Measurements from ENCODE around the gene ZBTB20. TPM values are rescaled to one million over a fixed set of nuclear protein-coding genes. Genes with fewer than 3 reads are reported as not detected.
A peak's percentile ranks its signal among the peaks of the same experiment; 100 is the strongest.

Gene ZBTB20
- total and polyA plus RNA-seq, 3 experiments from 2014 or later, result 6.3 to 25.6 (median 6.5) TPM

GRCh38 chr3:115062412-115062956, 84.6 kb downstream of the ZBTB20 start:
- no peaks in the 10 kb centered on the region for H3K27me3 ChIP-seq (ENCODE audit: insufficient read depth, low read length, poor library complexity, severe bottlenecking)
- H3K9me3 ChIP-seq (ENCODE audit: low read length), result no peaks in the 10 kb centered on the region
- H3K27ac Mint-ChIP-seq, result no peak overlapping the region
- H3K4me3 ChIP-seq (ENCODE audit: low read length), result no peak overlapping the region
- peaks cover 16 to 19% (median 17%) of the 10 kb centered on the region in 3 donors for H3K36me3 Mint-ChIP-seq
- DNase-seq, result no peak
- H3K27me3 Mint-ChIP-seq, result no peaks in the 10 kb centered on the region
- no peaks in the 10 kb centered on the region for H3K9me3 Mint-ChIP-seq
- peaks cover 3 to 15% (median 8%) of the 10 kb centered on the region in 3 donors for H3K4me1 Mint-ChIP-seq
- H3K4me1 ChIP-seq (ENCODE audit: insufficient read depth, low read length), result no peaks in the 10 kb centered on the region
- no peak overlapping the region for H3K4me3 Mint-ChIP-seq
- H3K27ac ChIP-seq (ENCODE audit: low read depth, low read length), result no peak overlapping the region
- CTCF ChIA-PET, result no interaction called here
- no peaks in the 10 kb centered on the region for H3K36me3 ChIP-seq (ENCODE audit: insufficient read depth, low read length)
- POLR2A ChIA-PET, result no interaction called here

- peaks cover 16 to 18% (median 17%) of the 10 kb centered on the region in 3 donors for H3K36me3 Mint-ChIP-seq
- POLR2A ChIA-PET, result no interaction called here
- H3K27ac Mint-ChIP-seq, result no peak overlapping the region
- no peak overlapping the region for H3K4me3 Mint-ChIP-seq
- H3K4me1 Mint-ChIP-seq, result peaks cover 3 to 14% (median 12%) of the 10 kb centered on the region in 3 donors
- H3K9me3 Mint-ChIP-seq, result no peaks in the 10 kb centered on the region
- CTCF ChIA-PET, result no interaction called here
- no peaks in the 10 kb centered on the region for H3K27me3 Mint-ChIP-seq
- H3K4me3 ChIP-seq (ENCODE audit: low read length), result no peak overlapping the region
- no peaks in the 10 kb centered on the region for H3K36me3 ChIP-seq (ENCODE audit: insufficient read depth, low read length)
- H3K9me3 ChIP-seq (ENCODE audit: low read length), result no peaks in the 10 kb centered on the region
- no peaks in the 10 kb centered on the region for H3K27me3 ChIP-seq (ENCODE audit: insufficient read depth, low read length, poor library complexity, severe bottlenecking)
- H3K4me1 ChIP-seq (ENCODE audit: insufficient read depth, low read length), result no peaks in the 10 kb centered on the region
- DNase-seq, result no peak
- no peak overlapping the region for H3K27ac ChIP-seq (ENCODE audit: low read depth, low read length)
These were observed 85.1 kb downstream of the ZBTB20 start for GRCh38 chr3:115062009-115062408.

- Histone ChIP-seq H3K4me3 (ENCODE audit: low read length) (no peak overlapping the region), H3K27me3 (ENCODE audit: insufficient read depth, low read length, poor library complexity, severe bottlenecking) (no peaks in the 10 kb centered on the region), H3K36me3 (ENCODE audit: insufficient read depth, low read length) (no peaks in the 10 kb centered on the region), H3K4me1 (ENCODE audit: insufficient read depth, low read length) (no peaks in the 10 kb centered on the region), H3K27ac (ENCODE audit: low read depth, low read length) (no peak overlapping the region), H3K9me3 (ENCODE audit: low read length) (no peaks in the 10 kb centered on the region)
- no peak for DNase-seq
- Mint-ChIP-seq H3K9me3 (peaks cover 0 to 2% (median 0%) of the 10 kb centered on the region in 5 donors), H3K27ac (peak overlapping the region in 1 of 8 donors; percentile 4), H3K36me3 (peaks cover 0 to 2% (median 2%) of the 10 kb centered on the region in 3 donors), H3K27me3 (no peaks in the 10 kb centered on the region), H3K4me3 (no peak overlapping the region), H3K4me1 (peaks cover 6 to 20% (median 14%) of the 10 kb centered on the region in 3 donors)
- POLR2A ChIA-PET, result no interaction called here
- CTCF ChIA-PET, result interaction anchor here (1.0 kb wide), 1 partner anchor 14 kb away, joined by 3 read pairs; no protein-coding TSS in a partner anchor
These were observed 94.2 kb downstream of the ZBTB20 start for GRCh38 chr3:115052906-115053305.

GRCh38 chr3:115042351-115042750, 104.7 kb downstream of the ZBTB20 start:
- Mint-ChIP-seq H3K36me3 (peaks cover 0 to 4% (median 0%) of the 10 kb centered on the region in 3 donors), H3K27ac (no peak overlapping the region), H3K9me3 (no peaks in the 10 kb centered on the region), H3K4me3 (no peak overlapping the region), H3K27me3 (no peaks in the 10 kb centered on the region), H3K4me1 (peaks cover 4 to 13% (median 8%) of the 10 kb centered on the region in 3 donors)
- H3K36me3 ChIP-seq (ENCODE audit: insufficient read depth, low read length), result no peaks in the 10 kb centered on the region
- ChIA-PET CTCF (interaction anchor here (1.2 to 1.5 kb wide), 2 partner anchors 125 to 127 kb away, joined by 3 to 4 read pairs; no protein-coding TSS in a partner anchor), POLR2A (interaction anchor here (1.2 kb wide), 1 partner anchor 14 kb away, joined by 3 read pairs; no protein-coding TSS in a partner anchor)
- no peak for DNase-seq
- no peak overlapping the region for H3K4me3 ChIP-seq (ENCODE audit: low read length)
- H3K9me3 ChIP-seq (ENCODE audit: low read length), result no peaks in the 10 kb centered on the region
- no peak overlapping the region for H3K27ac ChIP-seq (ENCODE audit: low read depth, low read length)
- no peaks in the 10 kb centered on the region for H3K27me3 ChIP-seq (ENCODE audit: insufficient read depth, low read length, poor library complexity, severe bottlenecking)
- no peaks in the 10 kb centered on the region for H3K4me1 ChIP-seq (ENCODE audit: insufficient read depth, low read length)

DNA sequence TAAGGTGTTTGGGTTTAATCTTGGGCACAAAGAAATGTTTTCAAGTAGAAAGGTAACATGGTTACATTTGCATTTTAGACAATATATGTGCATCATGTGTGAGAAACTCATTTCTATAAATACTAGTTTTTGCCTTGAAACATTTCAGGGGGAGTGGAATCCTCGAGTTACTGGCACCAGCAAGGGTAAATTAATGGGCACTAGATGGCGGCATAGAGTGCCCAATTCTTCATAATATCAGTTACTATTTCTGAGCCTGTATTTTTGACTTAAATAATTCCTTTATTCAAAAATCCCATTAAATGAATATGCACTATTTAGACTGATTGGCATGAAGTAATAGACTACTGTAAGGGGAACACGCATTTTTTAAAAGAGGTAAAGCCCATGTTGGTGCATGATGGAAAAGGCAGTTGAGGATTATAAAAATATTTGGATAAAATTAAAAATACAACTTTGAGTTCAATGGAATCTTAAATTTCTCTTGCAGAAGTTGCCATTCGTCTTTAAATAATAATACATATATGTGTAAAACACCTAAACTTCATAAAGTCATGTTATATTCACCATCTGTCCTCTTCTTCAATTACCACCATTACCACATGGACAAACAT, 106.3 kb downstream of the ZBTB20 start:
- Histone ChIP-seq H3K27ac (ENCODE audit: low read depth, low read length) (no peak overlapping the region), H3K9me3 (ENCODE audit: low read length) (no peaks in the 10 kb centered on the region), H3K4me1 (ENCODE audit: insufficient read depth, low read length) (no peaks in the 10 kb centered on the region), H3K4me3 (ENCODE audit: low read length) (no peak overlapping the region), H3K27me3 (ENCODE audit: insufficient read depth, low read length, poor library complexity, severe bottlenecking) (no peaks in the 10 kb centered on the region), H3K36me3 (ENCODE audit: insufficient read depth, low read length) (no peaks in the 10 kb centered on the region)
- ChIA-PET CTCF (no interaction called here), POLR2A (no interaction called here)
- peaks cover 0 to 7% (median 4%) of the 10 kb centered on the region in 3 donors for H3K36me3 Mint-ChIP-seq
- H3K4me3 Mint-ChIP-seq, result no peak overlapping the region
- no peak overlapping the region for H3K27ac Mint-ChIP-seq
- H3K27me3 Mint-ChIP-seq, result no peaks in the 10 kb centered on the region
- peak; percentile 1 to 47 (median 17) for DNase-seq
- no peaks in the 10 kb centered on the region for H3K9me3 Mint-ChIP-seq
- H3K4me1 Mint-ChIP-seq, result peaks cover 4 to 14% (median 13%) of the 10 kb centered on the region in 3 donors

DNA sequence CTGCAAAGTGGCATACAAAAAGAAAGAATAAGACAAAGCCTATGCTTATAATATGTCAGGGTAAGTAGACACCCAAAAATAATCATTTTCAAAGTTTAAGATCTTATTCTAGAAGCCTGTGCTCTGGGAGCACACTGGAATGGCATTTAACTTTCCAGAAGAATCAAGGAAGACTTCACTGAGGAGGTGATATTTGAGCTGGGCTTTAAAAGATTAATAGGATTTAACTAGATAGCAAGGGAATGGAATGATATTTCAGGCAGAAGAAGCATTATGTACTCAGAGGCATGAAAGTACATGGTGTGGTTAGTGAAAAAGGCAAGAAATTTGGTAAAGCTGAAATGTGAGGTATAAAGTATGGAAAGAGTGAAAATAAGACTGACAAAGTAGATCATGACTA, 106.8 kb downstream of the ZBTB20 start:
- ChIA-PET POLR2A (no interaction called here), CTCF (interaction anchor here (1.0 kb wide), 1 partner anchor 9 kb away, joined by 4 read pairs; no protein-coding TSS in a partner anchor)
- H3K27me3 ChIP-seq (ENCODE audit: insufficient read depth, low read length, poor library complexity, severe bottlenecking), result no peaks in the 10 kb centered on the region
- no peak overlapping the region for H3K4me3 ChIP-seq (ENCODE audit: low read length)
- no peaks in the 10 kb centered on the region for H3K9me3 ChIP-seq (ENCODE audit: low read length)
- H3K4me1 ChIP-seq (ENCODE audit: insufficient read depth, low read length), result no peaks in the 10 kb centered on the region
- no peak overlapping the region for H3K4me3 Mint-ChIP-seq
- peaks cover 0 to 11% (median 5%) of the 10 kb centered on the region in 3 donors for H3K36me3 Mint-ChIP-seq
- peaks cover 0 to 3% (median 0%) of the 10 kb centered on the region in 5 donors for H3K9me3 Mint-ChIP-seq
- H3K27ac ChIP-seq (ENCODE audit: low read depth, low read length), result no peak overlapping the region
- no peak for DNase-seq
- no peaks in the 10 kb centered on the region for H3K36me3 ChIP-seq (ENCODE audit: insufficient read depth, low read length)
- no peaks in the 10 kb centered on the region for H3K27me3 Mint-ChIP-seq
- peaks cover 5 to 19% (median 14%) of the 10 kb centered on the region in 3 donors for H3K4me1 Mint-ChIP-seq
- H3K27ac Mint-ChIP-seq, result peak overlapping the region in 1 of 8 donors; percentile 32

GRCh38 chr3:115038817-115039216, 108.3 kb downstream of the ZBTB20 start:
- Histone ChIP-seq H3K36me3 (ENCODE audit: insufficient read depth, low read length) (no peaks in the 10 kb centered on the region), H3K9me3 (ENCODE audit: low read length) (no peaks in the 10 kb centered on the region), H3K27ac (ENCODE audit: low read depth, low read length) (no peak overlapping the region), H3K4me3 (ENCODE audit: low read length) (no peak overlapping the region), H3K4me1 (ENCODE audit: insufficient read depth, low read length) (no peaks in the 10 kb centered on the region), H3K27me3 (ENCODE audit: insufficient read depth, low read length, poor library complexity, severe bottlenecking) (no peaks in the 10 kb centered on the region)
- no peaks in the 10 kb centered on the region for H3K27me3 Mint-ChIP-seq
- H3K36me3 Mint-ChIP-seq, result peaks cover 4 to 9% (median 5%) of the 10 kb centered on the region in 3 donors
- CTCF ChIA-PET, result interaction anchor here (1.0 kb wide), 1 partner anchor 14 kb away, joined by 3 read pairs; no protein-coding TSS in a partner anchor
- H3K4me1 Mint-ChIP-seq, result peaks cover 11 to 23% (median 19%) of the 10 kb centered on the region in 3 donors
- no peak overlapping the region for H3K27ac Mint-ChIP-seq
- H3K4me3 Mint-ChIP-seq, result no peak overlapping the region
- POLR2A ChIA-PET, result no interaction called here
- peaks cover 0 to 4% (median 3%) of the 10 kb centered on the region in 5 donors for H3K9me3 Mint-ChIP-seq
- no peak for DNase-seq

- POLR2A ChIA-PET, result no interaction called here
- H3K9me3 Mint-ChIP-seq, result no peaks in the 10 kb centered on the region
- CTCF ChIA-PET, result no interaction called here
These were observed 124.2 kb downstream of the ZBTB20 start for GRCh38 chr3:115022835-115023398.

More at GRCh38 chr3:115022835-115023398, 124.2 kb downstream of the ZBTB20 start:
- no peaks in the 10 kb centered on the region for H3K27me3 ChIP-seq (ENCODE audit: insufficient read depth, low read length, poor library complexity, severe bottlenecking)
- H3K36me3 ChIP-seq (ENCODE audit: insufficient read depth, low read length), result no peaks in the 10 kb centered on the region
- Mint-ChIP-seq H3K27me3 (no peaks in the 10 kb centered on the region), H3K4me3 (no peak overlapping the region), H3K27ac (no peak overlapping the region), H3K36me3 (peaks cover 11 to 21% (median 17%) of the 10 kb centered on the region in 3 donors), H3K4me1 (peaks cover 0 to 6% (median 0%) of the 10 kb centered on the region in 3 donors)
- no peak overlapping the region for H3K4me3 ChIP-seq (ENCODE audit: low read length)
- H3K9me3 ChIP-seq (ENCODE audit: low read length), result no peaks in the 10 kb centered on the region
- no peak for DNase-seq
- no peak overlapping the region for H3K27ac ChIP-seq (ENCODE audit: low read depth, low read length)
- no peaks in the 10 kb centered on the region for H3K4me1 ChIP-seq (ENCODE audit: insufficient read depth, low read length)
